SK-MEL-5 (cell line): ENCODE data around the gene GARIN5B. TPM values are rescaled to one million over a fixed set of nuclear protein-coding genes. Genes with fewer than 3 reads are reported as not detected.
"Not testable (repeated sequence)": the region's sequence is repeated elsewhere in the genome, so short reads cannot be mapped to it uniquely, and the experiment has no call there.

Source experiments
- DNase-seq: peaks from one replicate; pipeline ENCODE4 v3.0.0-alpha.2; 2016; ENCODE audit warnings: low read depth, low spot score
- in situ Hi-C: cut with HindIII; loops from 2 replicates; pipeline ENCODE4 v1.10.0; 2016; ENCODE audit warnings: low sequenced_read_pairs, high pct_unique_total_duplicates, low pct_unique_long_range_greater_than_20kb
- polyA plus RNA-seq, 2 experiments: library from polyadenylated mRNA; depleted of rRNA; stranded (reverse); fragments of >200 nt; gene quantifications; 2 replicates each; pipeline ENCODE4 v1.2.3, GENCODE V29; 2015
- total RNA-seq: library from RNA; depleted of rRNA; stranded (reverse); fragments of >200 nt; shearing (Covaris generic); gene quantifications from 2 replicates; pipeline ENCODE4 v1.2.3, GENCODE V29; 2014; rRNA removed

GARIN5B gene
- total RNA-seq, result not detected in 2 replicates
- polyA plus RNA-seq (2015; cell fraction: cytosol; rRNA removed), result not detected in 2 replicates
- polyA plus RNA-seq (2015; cell fraction: nucleus; rRNA removed), result not detected in 2 replicates

DNA sequence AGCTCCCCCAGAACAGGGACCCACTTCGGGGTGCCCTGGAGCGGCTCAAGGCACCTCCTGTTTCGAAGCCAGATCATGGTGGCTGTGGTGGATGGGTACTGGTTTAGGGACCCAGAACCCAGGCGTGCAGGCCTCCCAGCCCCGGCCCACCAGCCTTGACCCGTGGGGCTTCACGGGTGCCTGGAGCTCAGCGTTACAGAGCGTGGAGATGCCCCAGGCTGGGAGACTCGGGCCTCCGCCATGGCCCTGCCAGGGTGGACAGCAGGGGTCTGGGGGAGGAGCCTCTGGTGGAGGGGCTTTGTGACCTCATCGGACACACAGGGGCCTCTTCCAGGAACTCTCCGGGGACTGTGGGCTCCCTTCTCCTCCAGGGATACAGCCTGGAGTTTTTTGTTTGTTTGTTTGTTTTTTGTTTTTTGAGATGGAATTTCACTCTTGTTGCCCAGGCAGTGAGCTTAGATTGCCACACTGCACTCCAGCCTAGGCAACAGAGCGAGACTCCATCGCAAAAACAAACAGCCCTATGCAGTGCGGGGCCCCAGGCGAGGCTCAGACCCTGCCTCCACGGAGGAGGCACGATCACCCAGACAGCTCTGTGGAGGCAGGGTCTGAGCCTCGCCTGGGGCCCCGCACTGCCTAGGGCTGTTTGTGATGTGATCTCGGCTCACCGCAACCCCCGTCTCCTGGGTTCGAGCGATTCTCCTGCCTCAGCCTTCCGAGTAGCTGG, at the start of gene GARIN5B:
Gene GARIN5B (minus strand): TSS at position 271 of the 727 bp plus-strand sequence. CDS start 194 bp downstream, at position 77.
- DNase-seq, result no peak
- in situ Hi-C loops, result no loop called here

GRCh38 chr19:55410168-55410567, 47.1 kb upstream of the GARIN5B start:
- no peak for DNase-seq
- in situ Hi-C loops, result no loop called here

DNA sequence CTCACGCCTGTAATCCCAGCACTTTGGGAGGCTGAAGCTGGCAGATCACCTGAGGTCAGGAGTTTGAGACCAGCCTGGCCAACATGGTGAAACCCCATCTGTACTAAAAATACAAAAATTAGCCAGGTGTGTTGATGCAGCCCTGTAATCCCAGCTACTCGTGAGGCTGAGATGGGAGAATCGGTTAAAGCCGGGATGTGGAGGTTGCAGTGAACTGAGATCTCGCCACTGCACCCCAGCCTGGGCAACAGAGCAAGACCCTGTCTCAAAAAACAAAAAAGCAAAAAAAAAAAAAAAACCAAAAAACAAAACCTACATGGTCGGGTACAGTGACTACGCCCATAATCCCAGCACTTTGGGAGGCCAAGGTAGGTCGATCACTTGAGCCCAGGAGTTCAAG, 46.1 kb upstream of the GARIN5B start:
- in situ Hi-C loops, DNase-seq: not testable (repeated sequence)

GRCh38 chr19:55408533-55408872, 45.4 kb upstream of the GARIN5B start:
- DNase-seq, result no peak
- in situ Hi-C loops, result no loop called here

- peak; percentile 99 for DNase-seq
- in situ Hi-C loops, result no loop called here
These were observed 44.9 kb upstream of the GARIN5B start for GRCh38 chr19:55407800-55408532.

- DNase-seq, in situ Hi-C loops: not testable (repeated sequence)
These were observed 44.4 kb upstream of the GARIN5B start, which contains the start of gene UBE2S for GRCh38 chr19:55407550-55407799. UBE2S (minus strand) TSS chr19:55407788; CDS start chr19:55407589, 199 bp downstream.

- DNase-seq, result no peak
- in situ Hi-C loops, result no loop called here
These were observed 43.9 kb upstream of the GARIN5B start for GRCh38 chr19:55406826-55407549.

- DNase-seq, result no peak
- in situ Hi-C loops, result no loop called here
These were observed 43.2 kb upstream of the GARIN5B start for GRCh38 chr19:55406091-55406825.

DNA sequence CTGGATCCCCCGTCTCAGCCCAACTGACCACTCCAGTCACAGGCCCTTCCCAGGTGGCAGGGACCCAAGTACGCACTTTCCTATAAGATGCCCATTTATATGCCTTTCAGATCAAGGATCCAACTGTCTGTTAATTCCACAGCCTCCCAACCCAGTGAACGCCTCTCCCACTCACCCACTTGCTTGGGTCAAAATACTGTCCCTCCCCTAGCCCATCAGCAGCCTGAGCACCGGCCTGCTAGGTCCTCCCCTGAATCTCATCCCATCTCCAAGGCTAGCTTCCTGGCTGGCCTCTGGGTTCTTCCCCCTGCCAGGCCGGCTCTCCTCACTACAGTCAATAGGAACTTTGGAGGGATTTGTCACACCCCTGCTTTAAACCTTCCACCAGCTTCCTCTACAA, 42.6 kb upstream of the GARIN5B start:
- in situ Hi-C loops, result no loop called here
- DNase-seq, result no peak

DNA sequence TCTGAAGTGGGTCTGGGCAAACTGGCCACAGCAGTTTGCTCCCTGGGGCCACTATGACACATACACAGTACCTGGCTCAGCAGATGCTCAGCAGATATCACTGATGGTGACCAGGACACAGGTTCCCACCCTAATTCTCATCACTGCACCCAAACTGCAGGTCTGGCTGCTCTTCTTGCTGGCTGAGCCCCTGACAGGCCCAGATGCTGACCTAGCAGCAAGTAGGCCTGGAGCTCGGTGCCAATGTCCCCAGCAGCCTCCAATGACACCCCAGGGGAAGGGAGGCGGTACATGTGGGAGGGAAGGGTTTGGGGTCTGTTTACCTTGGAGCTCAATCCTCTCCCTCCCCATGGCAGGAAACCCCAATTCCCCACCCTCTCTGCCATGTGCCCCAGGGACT, 39.4 kb upstream of the GARIN5B start:
- no peak for DNase-seq
- in situ Hi-C loops, result no loop called here

GRCh38 chr19:55401390-55401789, 38.3 kb upstream of the GARIN5B start:
- DNase-seq, in situ Hi-C loops: not testable (repeated sequence)

- DNase-seq, result no peak
- in situ Hi-C loops, result no loop called here
These were observed 37.4 kb upstream of the GARIN5B start for GRCh38 chr19:55400281-55401087.

- in situ Hi-C loops, result no loop called here
- DNase-seq, result no peak
These were observed 35.3 kb upstream of the GARIN5B start for GRCh38 chr19:55398200-55398925.

- no peak for DNase-seq
- in situ Hi-C loops, result no loop called here
These were observed 30.0 kb upstream of the GARIN5B start for GRCh38 chr19:55392820-55393761.
